ENCODE data around the gene MCOLN1. TPM values are rescaled to one million over a fixed set of nuclear protein-coding genes. Genes with fewer than 3 reads are reported as not detected.

Gene MCOLN1
- total and polyA plus RNA-seq, 4 experiments from 2014 or later, result 8.0 to 14.9 (median 11.6) TPM

DNA sequence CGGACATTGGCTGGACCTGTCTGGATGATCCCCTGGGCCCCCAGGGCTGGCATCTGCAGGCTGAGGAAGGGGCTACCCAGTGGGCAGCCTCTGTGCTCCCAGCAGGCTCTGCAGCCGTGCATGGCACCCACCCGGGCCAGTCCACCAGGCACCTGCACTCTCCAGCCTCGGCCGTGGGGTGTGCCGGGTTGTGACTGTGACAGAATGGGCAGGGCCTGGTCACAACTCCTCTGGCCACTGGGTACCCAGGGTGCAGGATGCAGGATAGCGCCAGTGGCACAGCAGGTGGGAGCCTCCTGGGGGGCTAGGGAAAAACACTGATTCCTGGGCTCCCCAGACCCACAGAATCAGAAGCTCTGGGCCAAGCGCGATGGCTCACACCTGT is 43.6 kb upstream of the MCOLN1 start:
- H3K27me3 Mint-ChIP-seq, result no peaks in the 10 kb centered on the region
- H3K4me1 Mint-ChIP-seq, result peaks cover 6 to 9% (median 7%) of the 10 kb centered on the region in 4 donors
- H3K4me3 Mint-ChIP-seq, result no peak overlapping the region
- peaks cover 0 to 18% (median 0%) of the 10 kb centered on the region in 8 donors for H3K9me3 Mint-ChIP-seq
- DNase-seq, result no peak
- Histone ChIP-seq H3K27me3 (ENCODE audit: insufficient read depth, low read length) (no peaks in the 10 kb centered on the region), H3K4me3 (ENCODE audit: low read length in 2 of 2) (no peak overlapping the region), H3K9me3 (ENCODE audit: control insufficient read depth in 1 of 2, low read length in 2 of 2) (no peaks in the 10 kb centered on the region), H3K36me3 (ENCODE audit: insufficient read depth, low read length) (no peaks in the 10 kb centered on the region), H3K4me1 (ENCODE audit: insufficient read depth, low read length) (peaks cover 5% of the 10 kb centered on the region), H3K27ac (ENCODE audit: low read depth, low read length) (no peak overlapping the region)
- peak overlapping the region in 1 of 7 donors; percentile 2 for H3K27ac Mint-ChIP-seq
- ChIA-PET CTCF (ENCODE audit: partially characterized antibody) (no interaction called here), POLR2A (ENCODE audit: partially characterized antibody) (no interaction called here)
- intact Hi-C loops (cut with micrococcal nuclease), result no loop called here
- H3K36me3 Mint-ChIP-seq, result no peaks in the 10 kb centered on the region

GRCh38 chr19:7480222-7480969 is 42.0 kb upstream of the MCOLN1 start:
- CTCF ChIA-PET (ENCODE audit: partially characterized antibody), result no interaction called here

GRCh38 chr19:7480970-7481255 is 41.5 kb upstream of the MCOLN1 start:
- DNase-seq, result no peak
- Histone ChIP-seq H3K4me3 (ENCODE audit: low read length in 2 of 2) (no peak overlapping the region), H3K9me3 (ENCODE audit: control insufficient read depth in 1 of 2, low read length in 2 of 2) (no peaks in the 10 kb centered on the region), H3K27me3 (ENCODE audit: insufficient read depth, low read length) (no peaks in the 10 kb centered on the region), H3K27ac (ENCODE audit: low read depth, low read length) (no peak overlapping the region), H3K36me3 (ENCODE audit: insufficient read depth, low read length) (no peaks in the 10 kb centered on the region), H3K4me1 (ENCODE audit: insufficient read depth, low read length) (peaks cover 5% of the 10 kb centered on the region)
- Mint-ChIP-seq H3K4me1 (peaks cover 6 to 9% (median 7%) of the 10 kb centered on the region in 4 donors), H3K4me3 (no peak overlapping the region), H3K36me3 (no peaks in the 10 kb centered on the region), H3K9me3 (peaks cover 0 to 18% (median 0%) of the 10 kb centered on the region in 8 donors), H3K27me3 (no peaks in the 10 kb centered on the region), H3K27ac (peak overlapping the region in 3 of 7 donors; percentile 64 to 90 (median 76))
- intact Hi-C loops (cut with micrococcal nuclease), result no loop called here
- POLR2A ChIA-PET (ENCODE audit: partially characterized antibody), result no interaction called here
- CTCF ChIA-PET (ENCODE audit: partially characterized antibody), result no interaction called here

More at GRCh38 chr19:7480222-7480969, 42.0 kb upstream of the MCOLN1 start:
- Mint-ChIP-seq H3K9me3 (peaks cover 0 to 18% (median 0%) of the 10 kb centered on the region in 8 donors), H3K27ac (peak overlapping the region in 4 of 7 donors; percentile 26 to 90 (median 70)), H3K4me3 (peak overlapping the region in 3 of 8 donors; percentile 14 to 31 (median 25)), H3K36me3 (no peaks in the 10 kb centered on the region), H3K4me1 (peaks cover 6 to 9% (median 7%) of the 10 kb centered on the region in 4 donors), H3K27me3 (no peaks in the 10 kb centered on the region)
- Histone ChIP-seq H3K4me3 (ENCODE audit: low read length in 2 of 2) (no peak overlapping the region), H3K4me1 (ENCODE audit: insufficient read depth, low read length) (peaks cover 5% of the 10 kb centered on the region), H3K9me3 (ENCODE audit: control insufficient read depth in 1 of 2, low read length in 2 of 2) (no peaks in the 10 kb centered on the region), H3K27ac (ENCODE audit: low read depth, low read length) (no peak overlapping the region), H3K27me3 (ENCODE audit: insufficient read depth, low read length) (no peaks in the 10 kb centered on the region), H3K36me3 (ENCODE audit: insufficient read depth, low read length) (no peaks in the 10 kb centered on the region)
- POLR2A ChIA-PET (ENCODE audit: partially characterized antibody), result no interaction called here
- DNase-seq, result no peak
- intact Hi-C loops (cut with micrococcal nuclease), result no loop called here

DNA sequence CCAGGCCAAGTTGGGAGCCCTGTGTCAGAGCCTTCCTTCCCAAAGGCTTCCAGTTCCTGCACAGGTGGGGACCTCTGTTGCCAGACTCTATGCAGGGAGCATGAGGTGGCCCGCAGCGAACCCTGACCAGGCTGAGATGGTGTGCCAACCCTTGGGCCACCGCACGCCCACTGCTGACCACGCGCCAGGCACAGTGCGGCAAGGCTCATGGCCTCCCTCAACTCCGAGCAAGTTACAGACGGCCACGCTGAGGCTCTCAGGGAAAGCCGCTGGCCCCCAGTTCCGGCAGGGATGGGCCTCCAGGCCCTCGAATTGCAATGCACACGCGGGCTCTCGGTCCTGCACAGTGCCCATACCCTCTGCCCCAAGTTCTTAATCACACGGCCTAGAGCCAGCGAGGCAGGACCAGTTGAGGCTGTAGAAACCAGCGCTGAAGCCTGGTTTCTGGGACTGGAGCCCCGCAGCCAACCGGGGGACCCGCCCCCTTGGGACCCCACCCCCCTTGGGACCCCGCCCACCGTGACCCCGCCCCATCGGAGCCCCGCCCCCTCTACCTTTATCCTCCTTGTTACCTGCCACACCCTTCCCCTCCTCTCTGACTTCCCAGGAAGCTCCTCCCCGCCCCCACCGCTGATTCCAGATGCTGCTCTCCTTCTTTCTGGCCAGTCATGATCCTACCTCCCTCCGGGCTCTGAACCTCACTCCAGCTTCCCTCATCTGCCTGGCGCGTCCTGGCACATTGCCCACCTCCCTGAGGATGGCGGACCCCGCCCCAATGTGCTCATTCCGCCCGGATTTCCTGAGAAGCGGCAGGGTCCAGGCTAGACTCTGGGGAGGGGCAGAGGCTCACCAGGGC is 39.6 kb upstream of the MCOLN1 start:
- H3K4me3 Mint-ChIP-seq, result peak overlapping the region in 2 of 8 donors; percentile 3 to 67
- H3K36me3 ChIP-seq (ENCODE audit: insufficient read depth, low read length), result no peaks in the 10 kb centered on the region
- no peaks in the 10 kb centered on the region for H3K27me3 ChIP-seq (ENCODE audit: insufficient read depth, low read length)
- no peaks in the 10 kb centered on the region for H3K27me3 Mint-ChIP-seq
- peaks cover 6 to 9% (median 7%) of the 10 kb centered on the region in 4 donors for H3K4me1 Mint-ChIP-seq
- peaks cover 5% of the 10 kb centered on the region for H3K4me1 ChIP-seq (ENCODE audit: insufficient read depth, low read length)
- intact Hi-C loops (cut with micrococcal nuclease), result no loop called here
- H3K9me3 Mint-ChIP-seq, result peaks cover 0 to 18% (median 0%) of the 10 kb centered on the region in 8 donors
- H3K4me3 ChIP-seq (ENCODE audit: low read length in 2 of 2), result no peak overlapping the region
- no peak overlapping the region for H3K27ac ChIP-seq (ENCODE audit: low read depth, low read length)
- no peak for DNase-seq
- CTCF ChIA-PET (ENCODE audit: partially characterized antibody), result no interaction called here
- POLR2A ChIA-PET (ENCODE audit: partially characterized antibody), result interaction anchor here (0.8 kb wide), 1 partner anchor 147 kb away, joined by 3 read pairs; the partner anchor contains the start of genes PET100 and XAB2
- H3K27ac Mint-ChIP-seq, result peak overlapping the region in 3 of 7 donors; percentile 53 to 82 (median 75)
- no peaks in the 10 kb centered on the region for H3K36me3 Mint-ChIP-seq
- H3K9me3 ChIP-seq (ENCODE audit: control insufficient read depth in 1 of 2, low read length in 2 of 2), result no peaks in the 10 kb centered on the region

GRCh38 chr19:7483720-7484201 is 38.7 kb upstream of the MCOLN1 start:
- Mint-ChIP-seq H3K27ac (peak overlapping the region in 5 of 7 donors; percentile 28 to 82 (median 75)), H3K36me3 (no peaks in the 10 kb centered on the region), H3K4me3 (peak overlapping the region in 3 of 8 donors; percentile 17 to 67 (median 17)), H3K9me3 (peaks cover 0 to 20% (median 0%) of the 10 kb centered on the region in 8 donors), H3K4me1 (peaks cover 6 to 9% (median 7%) of the 10 kb centered on the region in 4 donors), H3K27me3 (no peaks in the 10 kb centered on the region)
- DNase-seq, result no peak
- H3K27me3 ChIP-seq (ENCODE audit: insufficient read depth, low read length), result no peaks in the 10 kb centered on the region
- ChIA-PET CTCF (ENCODE audit: partially characterized antibody) (no interaction called here), POLR2A (ENCODE audit: partially characterized antibody) (no interaction called here)
- peaks cover 11% of the 10 kb centered on the region for H3K4me1 ChIP-seq (ENCODE audit: insufficient read depth, low read length)
- intact Hi-C loops (cut with micrococcal nuclease), result no loop called here
- no peaks in the 10 kb centered on the region for H3K36me3 ChIP-seq (ENCODE audit: insufficient read depth, low read length)
- H3K4me3 ChIP-seq (ENCODE audit: low read length in 2 of 2), result no peak overlapping the region
- no peaks in the 10 kb centered on the region for H3K9me3 ChIP-seq (ENCODE audit: control insufficient read depth in 1 of 2, low read length in 2 of 2)
- no peak overlapping the region for H3K27ac ChIP-seq (ENCODE audit: low read depth, low read length)

DNA sequence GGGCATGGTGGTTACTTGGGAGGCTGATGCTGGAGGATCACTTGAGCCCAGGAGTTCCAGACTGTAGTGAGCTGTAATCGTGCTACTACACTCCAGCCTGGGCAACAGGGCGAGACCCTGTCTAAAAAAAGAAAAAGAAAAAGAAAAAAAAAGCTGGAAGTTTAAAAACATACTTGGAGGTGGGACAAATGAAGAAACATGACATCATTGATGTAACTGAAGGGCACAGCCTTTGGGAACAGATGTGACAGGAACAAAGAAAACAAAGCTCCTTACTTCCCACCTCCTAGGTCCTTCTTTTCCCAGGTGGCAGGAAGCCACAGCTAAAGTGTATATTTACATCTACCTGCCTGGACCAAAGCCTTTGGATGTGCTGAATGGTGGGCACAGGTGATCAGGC is 35.5 kb upstream of the MCOLN1 start:
- Mint-ChIP-seq H3K4me3 (peak overlapping the region in 3 of 8 donors; percentile 5 to 44 (median 42)), H3K4me1 (peaks cover 8 to 22% (median 15%) of the 10 kb centered on the region in 4 donors), H3K36me3 (no peaks in the 10 kb centered on the region), H3K9me3 (peaks cover 0 to 16% (median 0%) of the 10 kb centered on the region in 8 donors), H3K27ac (peak overlapping the region in 2 of 7 donors; percentile 40 to 68), H3K27me3 (no peaks in the 10 kb centered on the region)
- H3K9me3 ChIP-seq (ENCODE audit: control insufficient read depth in 1 of 2, low read length in 2 of 2), result no peaks in the 10 kb centered on the region
- peaks cover 17% of the 10 kb centered on the region for H3K4me1 ChIP-seq (ENCODE audit: insufficient read depth, low read length)
- DNase-seq, result no peak
- no peaks in the 10 kb centered on the region for H3K27me3 ChIP-seq (ENCODE audit: insufficient read depth, low read length)
- CTCF ChIA-PET (ENCODE audit: partially characterized antibody), result no interaction called here
- H3K36me3 ChIP-seq (ENCODE audit: insufficient read depth, low read length), result no peaks in the 10 kb centered on the region
- no peak overlapping the region for H3K27ac ChIP-seq (ENCODE audit: low read depth, low read length)
- intact Hi-C loops (cut with micrococcal nuclease), result no loop called here
- no peak overlapping the region for H3K4me3 ChIP-seq (ENCODE audit: low read length in 2 of 2)
- POLR2A ChIA-PET (ENCODE audit: partially characterized antibody), result interaction anchor here (1.1 kb wide), 1 partner anchor 49 kb away, joined by 3 read pairs; no protein-coding TSS in a partner anchor
